ENCODE data around the gene KLK5.

DNA sequence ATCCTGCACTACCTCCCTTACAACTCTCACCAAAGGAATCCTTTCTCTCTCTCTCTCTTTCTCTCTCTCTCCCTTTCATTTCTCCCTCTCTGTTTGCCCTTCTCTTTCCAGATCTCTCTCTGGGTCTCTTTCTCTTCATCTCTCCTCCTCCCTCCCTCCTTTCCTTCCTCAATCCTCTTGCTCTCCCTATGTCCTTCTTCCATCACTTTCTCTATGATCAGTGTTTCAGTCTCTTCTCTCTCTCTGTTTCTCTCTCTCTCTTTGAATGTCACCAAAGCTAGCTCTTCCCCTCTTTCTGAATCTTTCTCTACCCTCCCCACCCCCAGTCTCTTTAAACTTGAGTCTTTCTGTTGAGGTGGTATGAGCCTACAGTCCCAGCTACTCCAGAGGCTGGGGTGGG, 21.8 kb downstream of the KLK5 start:
- TF ChIP-seq, protein P1, sequence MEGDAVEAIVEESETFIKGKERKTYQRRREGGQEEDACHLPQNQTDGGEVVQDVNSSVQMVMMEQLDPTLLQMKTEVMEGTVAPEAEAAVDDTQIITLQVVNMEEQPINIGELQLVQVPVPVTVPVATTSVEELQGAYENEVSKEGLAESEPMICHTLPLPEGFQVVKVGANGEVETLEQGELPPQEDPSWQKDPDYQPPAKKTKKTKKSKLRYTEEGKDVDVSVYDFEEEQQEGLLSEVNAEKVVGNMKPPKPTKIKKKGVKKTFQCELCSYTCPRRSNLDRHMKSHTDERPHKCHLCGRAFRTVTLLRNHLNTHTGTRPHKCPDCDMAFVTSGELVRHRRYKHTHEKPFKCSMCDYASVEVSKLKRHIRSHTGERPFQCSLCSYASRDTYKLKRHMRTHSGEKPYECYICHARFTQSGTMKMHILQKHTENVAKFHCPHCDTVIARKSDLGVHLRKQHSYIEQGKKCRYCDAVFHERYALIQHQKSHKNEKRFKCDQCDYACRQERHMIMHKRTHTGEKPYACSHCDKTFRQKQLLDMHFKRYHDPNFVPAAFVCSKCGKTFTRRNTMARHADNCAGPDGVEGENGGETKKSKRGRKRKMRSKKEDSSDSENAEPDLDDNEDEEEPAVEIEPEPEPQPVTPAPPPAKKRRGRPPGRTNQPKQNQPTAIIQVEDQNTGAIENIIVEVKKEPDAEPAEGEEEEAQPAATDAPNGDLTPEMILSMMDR (IDR thresholded peaks at IDR 0.05): no peak
- TF ChIP-seq EP300 (IDR thresholded peaks at IDR 0.05) (no peak), POLR2A (IDR thresholded peaks at IDR 0.05) (no peak), POLR2AphosphoS5 (IDR thresholded peaks at IDR 0.05) (no peak)
